HL-60/S4 treated with phorbol 12-myristate 13-acetate at 8.2 ng/mL for 4 days and 3 days (cell line): ENCODE data around the gene PDZD2.

Experiments
- in situ Hi-C: fragments of 300-500 bp; cut with MboI; formaldehyde crosslinking; loops from 2 replicates; pipeline ENCODE4 v1.15.0; 2022; ENCODE audit warnings: low sequenced_read_pairs

Gene PDZD2

DNA sequence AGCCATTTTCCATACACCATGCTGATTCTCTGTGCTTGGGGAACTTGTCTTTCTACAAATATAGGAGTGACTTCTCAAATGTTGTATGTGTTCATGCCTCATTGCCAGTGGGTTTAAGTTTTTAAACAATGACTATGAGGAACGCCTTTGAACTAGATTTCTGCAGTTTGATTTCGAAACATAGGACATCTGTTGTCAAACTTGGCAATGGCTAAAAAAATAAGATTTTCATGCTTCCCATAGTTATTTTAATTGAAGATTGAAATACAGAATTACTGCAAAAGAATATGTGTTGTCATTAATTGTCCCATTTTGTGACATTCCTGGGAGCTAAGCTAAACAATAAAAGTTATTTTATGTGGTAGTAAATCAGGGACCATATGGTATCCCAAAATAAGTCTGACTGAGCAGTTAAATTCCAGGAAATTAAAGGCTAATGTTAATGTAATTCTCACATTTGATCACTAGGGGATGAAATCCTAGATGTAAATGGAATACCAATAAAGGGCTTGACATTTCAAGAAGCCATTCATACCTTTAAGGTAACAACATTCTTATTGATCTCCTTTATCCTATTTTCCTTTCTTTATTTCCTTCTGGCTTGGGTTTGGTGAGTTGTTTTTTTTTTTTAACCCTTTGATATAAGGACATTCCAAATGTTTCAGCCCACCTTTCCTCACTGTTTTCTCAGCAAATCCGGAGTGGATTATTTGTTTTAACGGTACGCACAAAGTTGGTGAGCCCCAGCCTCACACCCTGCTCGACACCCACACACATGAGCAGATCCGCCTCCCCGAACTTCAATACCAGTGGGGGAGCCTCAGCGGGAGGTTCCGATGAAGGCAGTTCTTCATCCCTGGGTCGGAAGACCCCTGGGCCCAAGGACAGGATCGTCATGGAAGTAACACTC lies 418.5 kb downstream of the PDZD2 start:
- in situ Hi-C loops = no loop called here

DNA sequence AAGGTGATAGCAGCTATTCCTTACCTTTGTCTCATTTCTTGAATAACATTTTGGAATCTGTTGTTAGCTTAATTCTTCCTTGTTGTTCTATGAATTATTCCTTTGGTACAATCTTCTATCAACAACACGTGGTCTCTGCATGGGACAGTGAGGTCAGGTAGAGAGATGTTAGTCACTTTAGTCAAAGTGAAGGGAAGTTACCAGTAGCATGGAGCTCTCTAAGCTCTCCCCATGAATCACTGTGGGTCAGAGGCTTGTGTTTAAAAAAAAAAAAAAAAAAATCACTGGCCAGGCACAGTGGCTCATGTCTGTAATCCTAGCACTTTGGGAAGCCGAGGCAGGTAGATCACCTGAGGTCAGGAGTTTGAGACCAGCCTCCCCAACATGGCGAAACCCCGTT lies 419.2 kb downstream of the PDZD2 start:
- in situ Hi-C loops = no loop called here

DNA sequence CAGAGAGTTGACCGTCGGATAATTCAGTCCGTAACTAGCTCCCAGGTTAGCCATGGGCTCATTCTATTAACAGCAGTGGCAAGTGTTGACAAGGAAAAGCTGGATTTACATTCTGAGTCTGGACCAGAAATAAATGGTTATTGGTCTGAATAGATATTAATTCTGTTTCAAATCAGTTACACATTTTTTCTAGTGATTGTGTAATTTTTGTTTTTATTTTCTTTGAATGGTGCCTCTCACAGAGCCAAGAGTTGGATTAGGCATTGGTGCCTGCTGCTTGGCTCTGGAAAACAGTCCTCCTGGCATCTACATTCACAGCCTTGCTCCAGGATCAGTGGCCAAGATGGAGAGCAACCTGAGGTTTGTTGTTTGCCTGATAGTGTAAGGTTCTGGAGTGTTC lies 420.1 kb downstream of the PDZD2 start:
- in situ Hi-C loops = no loop called here

DNA sequence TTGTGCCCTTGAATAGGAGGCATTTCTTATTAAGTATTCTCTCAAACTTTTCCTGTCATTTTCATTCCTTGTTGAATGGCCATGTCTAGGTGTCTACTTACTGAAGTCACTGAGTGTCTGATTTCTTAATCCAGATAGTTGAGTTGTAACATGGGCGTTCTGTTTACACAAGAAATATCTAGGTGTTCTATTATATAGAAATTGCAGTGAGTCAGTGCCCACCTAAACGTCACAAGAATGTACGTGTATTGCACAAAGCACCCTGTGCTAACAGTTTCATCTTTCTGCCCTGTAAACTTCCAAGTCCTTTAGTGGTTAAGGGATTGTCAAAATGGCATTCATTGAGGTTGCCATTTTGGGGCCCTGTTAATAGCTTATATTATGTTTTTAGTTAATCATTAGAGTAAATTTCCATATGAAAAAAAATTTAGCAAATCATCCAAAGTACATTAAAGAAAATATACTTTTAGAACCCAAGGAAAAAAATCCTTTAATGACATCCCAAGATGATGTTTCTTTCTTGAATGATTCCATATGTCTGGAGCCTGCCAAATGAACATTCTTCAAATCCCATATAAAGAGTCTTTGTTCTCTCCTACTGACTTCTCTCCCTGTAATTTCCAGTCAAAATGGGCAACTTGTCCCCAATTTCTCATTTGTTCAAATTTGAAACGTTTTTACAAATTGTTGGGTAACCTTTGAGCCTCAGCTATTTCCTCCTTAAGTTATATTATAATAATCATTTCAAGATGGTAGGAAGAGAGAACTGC lies 421.0 kb downstream of the PDZD2 start:
- in situ Hi-C loops = no loop called here

DNA sequence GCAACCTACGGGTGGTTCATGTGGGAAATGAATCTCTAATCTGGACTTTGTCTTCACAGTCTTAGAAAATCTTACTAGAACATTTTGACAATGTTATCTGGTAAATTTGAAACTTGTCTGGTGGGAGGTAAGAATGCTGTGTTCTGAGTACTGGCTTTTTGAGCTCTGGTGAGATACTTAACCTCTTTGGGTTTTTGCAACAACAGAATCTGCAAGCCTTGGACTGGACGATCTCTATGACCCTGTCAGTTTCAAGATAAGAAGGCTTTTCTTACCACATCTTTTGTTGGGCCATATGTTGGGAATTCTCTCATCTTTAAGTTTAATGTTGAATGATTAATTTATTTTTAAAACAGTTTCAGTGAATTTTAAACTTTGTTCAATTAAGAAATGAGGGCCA lies 422.3 kb downstream of the PDZD2 start:
- in situ Hi-C loops = no loop called here

DNA sequence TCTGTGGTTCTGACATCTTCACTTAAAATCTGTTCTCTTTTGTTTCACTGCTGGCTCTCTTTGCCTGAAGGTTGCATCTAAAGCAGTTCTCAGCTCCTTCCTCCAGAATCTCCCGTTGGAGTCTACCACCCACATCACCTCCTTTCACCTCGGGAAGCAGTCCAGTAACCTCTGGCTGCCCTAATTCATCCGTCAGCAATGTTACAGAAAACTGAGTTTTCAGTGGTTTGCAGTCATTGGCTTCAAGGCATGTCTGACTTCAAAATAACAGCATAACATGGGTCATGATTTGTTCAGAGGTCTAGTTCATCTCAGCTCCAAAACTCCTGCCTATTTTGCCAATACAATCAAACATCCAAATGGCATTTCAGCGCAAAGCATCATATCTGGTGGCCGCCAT lies 427.5 kb downstream of the PDZD2 start:
- in situ Hi-C loops = no loop called here

DNA sequence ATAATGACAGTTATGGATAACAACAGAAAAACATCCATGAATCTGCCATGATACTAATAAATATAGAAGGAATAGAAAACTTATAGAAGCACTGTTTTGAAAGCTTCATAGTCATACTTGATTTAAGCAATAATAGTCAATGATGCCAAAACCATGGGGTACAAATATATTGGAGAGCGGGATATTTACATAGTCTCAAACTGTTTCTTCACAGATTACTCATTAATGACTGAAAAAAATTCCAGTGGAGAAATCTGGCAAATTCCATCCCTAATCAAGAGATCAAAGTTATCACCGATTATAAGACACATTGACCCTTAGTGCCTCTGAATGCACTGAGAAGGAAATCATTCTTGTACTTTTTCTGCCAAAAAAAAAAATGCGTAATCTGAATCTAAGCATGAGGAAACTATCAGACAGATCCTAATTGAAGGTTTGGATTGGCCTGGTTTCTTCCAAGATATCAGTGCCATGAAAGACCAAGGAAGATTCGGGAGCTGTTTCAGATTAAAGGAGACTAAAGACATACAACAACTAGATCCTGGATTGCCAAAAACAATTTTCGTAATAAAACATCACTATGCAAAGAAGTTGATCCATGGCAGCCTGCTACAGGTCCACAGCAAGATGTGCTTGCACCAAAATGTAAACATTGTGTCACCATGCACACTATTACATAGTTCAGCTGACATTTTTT lies 429.0 kb downstream of the PDZD2 start:
- in situ Hi-C loops = no loop called here

DNA sequence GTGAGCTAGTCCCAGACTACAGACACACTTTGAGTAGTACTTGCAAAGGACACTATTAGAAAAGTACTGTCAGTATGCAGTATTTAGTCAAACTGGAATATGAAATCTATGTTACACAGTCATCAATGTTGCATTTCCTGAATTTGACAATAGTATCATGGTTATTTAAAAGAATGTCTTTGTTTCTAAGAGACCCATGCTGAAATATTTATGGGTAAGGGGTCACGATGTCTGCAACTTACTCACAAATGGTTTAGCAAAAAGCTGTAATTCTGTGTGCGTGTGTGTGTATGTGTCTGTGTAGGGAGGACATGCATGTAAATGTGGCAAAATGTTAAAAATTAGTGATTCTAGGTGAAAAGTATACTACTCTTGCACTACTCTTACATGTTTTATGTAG lies 429.6 kb downstream of the PDZD2 start:
- in situ Hi-C loops = no loop called here

DNA sequence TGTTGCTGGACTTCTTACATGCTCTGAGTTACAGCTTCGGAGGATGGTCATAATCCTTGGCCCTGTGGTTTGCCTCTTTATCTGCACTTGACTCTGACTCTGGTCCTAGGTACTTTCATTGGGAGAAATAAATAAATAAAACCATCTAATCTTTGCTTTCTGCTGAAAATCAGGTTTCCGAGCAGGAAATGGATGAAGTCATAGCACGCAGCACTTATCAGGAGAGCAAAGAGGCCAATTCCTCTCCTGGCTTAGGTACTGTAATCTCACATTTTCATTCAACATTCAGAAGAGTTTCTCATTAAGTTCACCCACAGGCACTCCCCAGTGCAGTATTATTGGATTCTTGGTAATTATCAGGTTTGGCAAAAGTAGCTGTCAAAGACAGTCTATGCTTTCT lies 430.5 kb downstream of the PDZD2 start:
- in situ Hi-C loops = no loop called here

DNA sequence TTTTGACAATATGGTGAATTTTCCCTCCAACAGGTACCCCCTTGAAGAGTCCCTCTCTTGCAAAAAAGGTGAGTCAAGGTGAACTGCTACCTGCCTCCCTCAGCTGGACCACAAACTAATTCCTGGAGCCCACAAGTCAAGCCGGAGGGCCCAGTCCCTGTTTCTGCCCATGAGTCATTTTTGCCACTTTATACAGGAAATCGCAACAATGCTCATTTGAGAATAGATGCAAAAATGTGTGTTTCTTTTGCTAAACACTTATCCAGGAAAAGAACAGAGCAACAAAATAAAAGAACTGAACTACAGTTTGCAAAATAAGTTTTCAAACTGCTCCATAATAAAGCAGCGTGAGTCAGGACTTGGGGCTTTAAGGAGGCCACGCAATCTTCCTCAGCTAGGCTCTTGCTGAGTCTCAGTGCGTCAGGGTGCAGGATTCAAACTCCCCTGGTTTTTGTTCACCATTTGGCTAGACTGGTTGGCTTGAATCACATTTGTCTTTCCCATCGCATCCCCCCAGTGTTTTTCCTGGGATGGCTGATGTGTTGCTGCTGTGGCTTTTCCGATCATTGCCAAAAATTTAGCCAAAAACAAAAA lies 432.5 kb downstream of the PDZD2 start:
- in situ Hi-C loops = no loop called here

DNA sequence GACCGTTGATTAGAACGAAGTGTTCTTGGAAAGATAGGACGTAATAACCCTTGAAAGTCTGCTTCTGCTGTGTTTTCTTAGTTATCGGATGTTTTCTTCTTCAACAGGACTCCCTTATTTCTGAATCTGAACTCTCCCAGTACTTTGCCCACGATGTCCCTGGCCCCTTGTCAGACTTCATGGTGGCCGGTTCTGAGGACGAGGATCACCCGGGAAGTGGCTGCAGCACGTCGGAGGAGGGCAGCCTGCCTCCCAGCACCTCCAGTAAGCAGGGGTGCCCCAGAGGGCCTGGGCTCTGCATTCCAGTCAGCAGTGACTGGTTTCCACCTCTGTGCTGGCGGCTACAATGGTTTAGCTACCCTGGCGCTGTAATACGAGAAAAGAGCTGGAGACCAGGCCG lies 433.1 kb downstream of the PDZD2 start:
- in situ Hi-C loops = no loop called here

DNA sequence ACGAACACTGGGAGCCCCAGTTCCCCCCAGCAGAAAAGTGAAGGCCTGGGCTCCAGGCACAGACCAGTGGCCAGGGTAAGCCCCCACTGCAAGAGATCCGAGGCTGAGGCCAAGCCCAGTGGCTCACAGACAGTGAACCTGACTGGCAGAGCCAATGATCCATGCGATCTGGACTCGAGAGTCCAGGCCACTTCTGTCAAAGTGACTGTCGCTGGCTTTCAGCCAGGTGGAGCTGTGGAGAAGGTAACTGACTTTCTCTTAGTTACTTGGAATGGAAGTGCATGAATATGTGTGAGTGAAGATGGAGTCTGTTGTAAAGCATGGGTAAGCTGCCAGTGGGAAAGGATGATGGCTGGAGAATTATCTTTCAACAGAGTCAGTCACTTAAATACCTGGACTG lies 435.5 kb downstream of the PDZD2 start:
- in situ Hi-C loops = no loop called here

DNA sequence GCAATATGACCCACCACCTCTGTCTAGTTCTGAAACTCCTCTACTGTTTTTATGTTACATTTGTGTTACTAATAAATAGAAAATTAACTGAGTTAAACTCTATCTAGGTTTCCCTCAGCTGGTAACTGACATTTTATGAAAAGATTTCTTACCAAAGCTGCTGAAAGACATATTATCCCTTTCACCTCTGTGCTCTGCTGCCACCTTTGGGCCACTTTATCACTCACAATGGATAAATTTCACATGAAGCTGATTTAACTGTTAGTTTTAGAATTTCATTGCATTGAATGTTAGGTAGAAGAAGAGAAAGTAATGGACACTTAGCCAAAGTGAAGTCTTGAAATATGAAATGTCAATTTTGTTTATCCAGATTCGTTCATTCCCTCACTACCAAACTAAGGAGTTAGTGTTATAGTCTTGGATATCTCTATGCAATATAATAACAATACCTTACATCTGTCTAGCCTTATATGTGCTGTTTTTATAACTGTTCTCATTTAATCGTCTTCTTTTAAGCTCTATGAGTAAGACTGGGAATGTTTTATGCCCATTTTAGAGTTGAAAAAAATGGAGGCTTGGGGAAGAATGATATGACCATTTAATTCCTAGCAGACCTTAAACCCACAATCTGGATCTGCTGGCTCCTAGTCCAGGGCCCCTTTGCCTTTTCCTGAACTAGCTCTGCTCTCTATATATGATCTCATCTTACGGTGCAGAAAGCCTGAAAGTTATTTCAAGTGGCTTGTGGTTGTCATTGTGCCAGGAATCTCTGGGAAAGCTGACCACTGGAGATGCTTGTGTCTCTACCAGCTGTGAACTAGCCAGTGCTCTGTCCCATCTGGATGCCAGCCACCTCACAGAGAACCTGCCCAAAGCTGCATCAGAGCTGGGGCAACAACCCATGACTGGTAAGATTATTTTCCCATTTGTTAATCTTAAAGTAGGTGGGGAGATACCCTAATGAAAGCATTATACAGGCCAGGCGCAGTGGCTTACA lies 438.1 kb downstream of the PDZD2 start:
- in situ Hi-C loops = loop anchor here (25.0 kb wide), 2 partner anchors 265 to 490 kb away; no protein-coding TSS in a partner anchor

DNA sequence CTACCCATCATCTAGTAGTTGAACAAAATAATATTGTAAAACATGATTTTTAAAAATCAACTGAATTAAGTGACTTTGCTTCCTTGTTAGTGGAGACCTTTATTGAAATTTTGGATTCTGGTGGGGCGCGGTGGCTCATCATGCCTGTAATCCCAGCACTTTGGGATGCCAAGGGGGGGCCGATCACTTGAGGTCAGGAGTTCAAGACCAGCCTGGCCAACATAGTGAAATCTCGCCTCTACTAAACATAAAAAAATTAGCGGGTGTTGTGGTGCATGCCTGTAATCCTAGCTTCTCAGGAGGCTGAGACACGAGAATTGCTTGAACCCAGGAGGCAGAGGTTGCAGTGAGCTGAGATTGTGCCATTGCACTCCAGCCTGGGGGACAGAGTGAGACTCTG lies 439.9 kb downstream of the PDZD2 start:
- in situ Hi-C loops = loop anchor here (25.0 kb wide), 2 partner anchors 267 to 492 kb away; no protein-coding TSS in a partner anchor

DNA sequence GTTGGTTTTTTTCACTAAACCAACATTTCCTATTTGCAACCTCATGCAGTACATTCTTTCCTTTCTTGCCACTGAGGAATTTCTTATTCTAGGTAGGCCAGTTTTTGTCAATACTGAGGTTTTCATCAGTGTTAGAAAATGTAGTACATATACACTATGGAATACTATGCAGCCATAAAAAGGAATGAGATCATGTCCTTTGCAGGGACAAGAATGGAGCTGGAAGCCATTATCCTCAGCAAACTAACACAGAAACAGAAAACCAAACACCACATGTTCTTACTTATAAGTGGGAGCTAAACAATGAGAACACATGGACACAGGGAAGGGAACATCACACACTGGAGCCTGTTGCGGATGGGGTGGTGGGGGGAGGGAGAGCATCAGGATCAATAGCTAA lies 441.6 kb downstream of the PDZD2 start:
- in situ Hi-C loops = loop anchor here (25.0 kb wide), 2 partner anchors 268 to 493 kb away; no protein-coding TSS in a partner anchor

DNA sequence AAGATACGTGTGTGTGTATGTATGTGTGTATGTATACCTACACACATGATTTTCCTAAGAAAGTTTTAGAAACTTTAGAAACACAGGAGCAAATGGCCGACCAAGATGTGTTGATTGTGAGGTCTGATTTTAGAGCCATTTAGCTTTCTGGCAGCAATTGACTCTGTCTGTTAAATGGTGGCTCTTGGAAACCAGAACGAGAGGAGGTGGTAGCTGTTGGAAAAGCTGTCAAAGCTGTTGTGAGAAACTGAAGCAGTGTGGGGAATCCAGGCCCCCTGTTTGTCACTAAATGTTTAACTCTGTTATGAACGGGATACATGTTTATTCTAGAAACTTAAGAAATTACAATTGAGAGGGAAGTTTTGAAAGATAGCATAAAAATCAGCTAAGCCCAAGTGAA lies 443.8 kb downstream of the PDZD2 start:
- in situ Hi-C loops = loop anchor here (25.0 kb wide), 2 partner anchors 270 to 495 kb away; no protein-coding TSS in a partner anchor

DNA sequence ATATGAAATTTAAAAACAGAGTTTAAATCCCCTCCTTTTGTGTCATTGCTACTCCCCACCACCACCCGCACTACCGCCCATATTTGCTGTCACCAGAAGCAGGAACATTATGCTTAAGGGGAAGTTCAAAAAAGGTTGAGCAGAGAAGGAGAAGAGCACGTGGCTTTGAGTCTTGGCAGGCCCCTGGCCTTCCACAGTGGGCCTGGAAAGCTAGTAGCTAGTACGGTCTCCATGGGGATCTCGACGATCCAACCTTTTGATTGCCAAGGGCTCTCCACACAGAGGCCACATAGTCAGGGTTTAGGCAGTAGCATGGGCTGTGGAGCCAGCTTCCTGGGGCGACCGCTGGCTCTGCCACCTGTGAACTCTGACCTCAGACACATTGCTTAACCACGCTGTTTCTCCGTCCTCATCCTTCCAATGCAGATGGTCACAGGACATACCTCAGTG lies 445.1 kb downstream of the PDZD2 start:
- in situ Hi-C loops = loop anchor here (25.0 kb wide), 2 partner anchors 272 to 497 kb away; no protein-coding TSS in a partner anchor

DNA sequence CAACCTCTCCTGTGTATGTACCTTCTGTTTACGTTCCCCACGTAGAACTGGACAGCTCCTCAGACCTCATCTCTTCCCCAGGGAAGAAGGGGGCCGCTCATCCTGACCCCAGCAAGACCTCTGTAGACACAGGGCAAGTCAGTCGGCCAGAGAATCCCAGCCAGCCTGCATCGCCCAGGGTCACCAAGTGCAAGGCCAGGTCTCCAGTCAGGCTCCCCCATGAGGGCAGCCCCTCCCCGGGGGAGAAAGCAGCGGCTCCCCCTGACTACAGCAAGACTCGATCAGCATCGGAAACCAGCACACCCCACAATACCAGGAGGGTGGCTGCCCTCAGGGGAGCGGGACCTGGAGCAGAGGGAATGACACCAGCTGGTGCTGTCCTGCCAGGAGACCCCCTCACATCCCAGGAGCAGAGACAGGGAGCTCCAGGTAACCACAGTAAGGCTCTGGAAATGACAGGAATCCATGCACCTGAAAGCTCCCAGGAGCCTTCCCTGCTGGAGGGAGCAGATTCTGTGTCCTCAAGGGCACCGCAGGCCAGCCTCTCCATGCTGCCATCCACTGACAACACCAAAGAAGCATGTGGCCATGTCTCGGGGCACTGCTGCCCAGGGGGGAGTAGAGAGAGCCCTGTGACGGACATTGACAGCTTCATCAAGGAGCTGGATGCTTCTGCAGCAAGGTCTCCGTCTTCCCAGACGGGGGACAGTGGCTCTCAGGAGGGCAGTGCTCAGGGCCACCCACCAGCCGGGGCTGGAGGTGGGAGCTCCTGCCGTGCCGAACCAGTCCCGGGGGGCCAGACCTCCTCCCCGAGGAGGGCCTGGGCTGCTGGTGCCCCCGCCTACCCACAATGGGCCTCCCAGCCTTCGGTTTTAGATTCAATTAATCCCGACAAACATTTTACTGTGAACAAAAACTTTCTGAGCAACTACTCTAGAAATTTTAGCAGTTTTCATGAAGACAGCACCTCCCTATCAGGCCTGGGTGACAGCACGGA lies 448.5 kb downstream of the PDZD2 start:
- in situ Hi-C loops = loop anchor here (25.0 kb wide), 2 partner anchors 275 to 500 kb away; no protein-coding TSS in a partner anchor
